CD4-positive, CD25-positive, alpha-beta regulatory T cell (primary cell): ENCODE results near the gene UQCRQ. TPM values are rescaled to one million over a fixed set of nuclear protein-coding genes. Genes with fewer than 3 reads are reported as not detected.
A peak's percentile ranks its signal among the peaks of the same experiment; 100 is the strongest.
"Not testable (repeated sequence)": the region's sequence is repeated elsewhere in the genome, so short reads cannot be mapped to it uniquely, and the experiment has no call there.

Experiments
- ATAC-seq, 2 donors: fragments of 150-1000 bp; cut with Tn5 transposase; one replicate each; pipeline ENCODE4 v1.10.0; 2021; ENCODE audit warnings: low read depth in 2 of 2, moderate number of reproducible peaks in 2 of 2, moderate library complexity in 1 of 2
- DNase-seq, 3 donors: peaks; one replicate each; pipeline versions ENCODE4 v3.0.0 to v3.0.0-alpha.2; 2012 to 2022; ENCODE audit warnings: mixed read lengths in 1 of 3
- H3K27ac ChIP-seq: one replicate; pipeline ENCODE4 v1.7.0; 2013; ENCODE audit warnings: mild to moderate bottlenecking, low read length; ENCODE audit not compliant: insufficient read depth, poor library complexity, severe bottlenecking
- H3K27me3 ChIP-seq: one replicate; pipeline ENCODE4 v1.7.0; 2013; ENCODE audit warnings: low read length; ENCODE audit not compliant: control insufficient read depth, insufficient read depth
- H3K36me3 ChIP-seq: one replicate; pipeline ENCODE4 v1.7.0; 2013; ENCODE audit warnings: mild to moderate bottlenecking, low read length, moderate library complexity; ENCODE audit not compliant: control insufficient read depth, insufficient read depth
- H3K4me1 ChIP-seq: 2 replicates; pipeline ENCODE4 v1.7.0; 2013; ENCODE audit warnings: mild to moderate bottlenecking, low read length; ENCODE audit not compliant: insufficient read depth, control insufficient read depth, poor library complexity, severe bottlenecking
- H3K4me3 ChIP-seq: one replicate; pipeline ENCODE4 v1.7.0; 2013; ENCODE audit warnings: low read depth, mild to moderate bottlenecking, low read length, moderate library complexity
- H3K9me3 ChIP-seq, 2 experiments: 1 replicate in 1 of 2; 2 replicates in 1 of 2; pipeline ENCODE4 v1.7.0; 2013; ENCODE audit warnings: low read length in 2 of 2, mild to moderate bottlenecking in 1 of 2, moderate library complexity in 1 of 2; ENCODE audit not compliant: control insufficient read depth in 2 of 2
- H3K27ac Mint-ChIP-seq, 3 donors: one replicate each; pipeline ENCODE4 v1.8.0; 2020 to 2022; ENCODE audit warnings: mild to moderate bottlenecking in 3 of 3, mixed read lengths in 3 of 3, moderate library complexity in 2 of 3
- H3K27me3 Mint-ChIP-seq: one replicate; pipeline ENCODE4 v1.8.0; 2022; ENCODE audit warnings: mild to moderate bottlenecking, mixed read lengths
- H3K36me3 Mint-ChIP-seq: one replicate; pipeline ENCODE4 v1.8.0; 2020; ENCODE audit warnings: mixed read lengths
- H3K4me1 Mint-ChIP-seq, 4 donors: one replicate each; pipeline ENCODE4 v1.8.0; 2020 to 2022; ENCODE audit warnings: mixed read lengths in 4 of 4, mild to moderate bottlenecking in 1 of 4
- H3K4me3 Mint-ChIP-seq, 4 donors: one replicate each; pipeline ENCODE4 v1.8.0; 2020 to 2022; ENCODE audit warnings: mild to moderate bottlenecking in 4 of 4, mixed read lengths in 4 of 4, moderate library complexity in 3 of 4
- H3K9me3 Mint-ChIP-seq, 7 donors: one replicate each; pipeline ENCODE4 v1.8.0; 2020 to 2022; ENCODE audit warnings: mixed read lengths in 7 of 7, mild to moderate bottlenecking in 3 of 7, moderate library complexity in 2 of 7
- polyA plus RNA-seq, 4 donors: library from polyadenylated mRNA; unstranded; fragments of 300-500 nt; fragmentation: Illumina TruSeq; gene quantifications; one replicate each; pipeline ENCODE4 v1.2.3, GENCODE V29; 2021
- total RNA-seq: library from RNA; stranded (reverse); gene quantifications from one replicate; pipeline ENCODE4 v1.2.3, GENCODE V29; 2022

The UQCRQ gene
- total and polyA plus RNA-seq, 5 donors from 2014 or later: 88.5 to 604 (median 562) TPM

DNA sequence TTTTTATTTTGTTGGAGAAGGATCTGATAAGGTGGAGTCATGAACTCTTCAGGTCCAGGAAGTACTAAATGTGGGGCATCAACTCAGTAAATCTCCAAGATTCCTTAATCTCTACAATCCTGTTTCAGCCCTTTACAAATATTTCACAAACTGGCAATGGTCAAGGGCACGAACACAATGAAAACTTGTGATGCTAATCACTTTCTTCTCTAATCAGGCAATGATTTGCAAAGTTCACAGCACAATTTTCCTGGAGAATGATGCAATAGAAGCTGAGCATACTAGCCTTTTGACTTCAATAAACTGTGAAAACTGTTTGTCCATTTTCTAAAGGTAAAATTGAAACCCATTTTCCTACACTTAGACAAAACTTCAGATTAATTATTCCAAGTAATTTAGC lies 17.1 kb upstream of the UQCRQ start:
- H3K36me3 ChIP-seq: no peaks in the 10 kb centered on the region
- peaks cover 2% of the 10 kb centered on the region for H3K27me3 ChIP-seq
- H3K4me3 ChIP-seq: no peak overlapping the region
- H3K9me3 ChIP-seq: no peaks in the 10 kb centered on the region
- no peak for ATAC-seq
- Mint-ChIP-seq H3K9me3 (peaks cover 0 to 3% (median 0%) of the 10 kb centered on the region in 7 donors), H3K27me3 (peaks cover 22% of the 10 kb centered on the region), H3K27ac (no peak overlapping the region), H3K36me3 (no peaks in the 10 kb centered on the region), H3K4me3 (no peak overlapping the region), H3K4me1 (no peaks in the 10 kb centered on the region)
- no peak for DNase-seq
- H3K4me1 ChIP-seq: no peaks in the 10 kb centered on the region
- H3K27ac ChIP-seq: no peak overlapping the region

- no peak overlapping the region for H3K27ac Mint-ChIP-seq
- H3K27me3 Mint-ChIP-seq: peaks cover 24% of the 10 kb centered on the region
- no peaks in the 10 kb centered on the region for H3K4me1 Mint-ChIP-seq
- H3K9me3 Mint-ChIP-seq: peaks cover 0 to 3% (median 0%) of the 10 kb centered on the region in 7 donors
- DNase-seq (no peak), ATAC-seq (no peak)
- peaks cover 2% of the 10 kb centered on the region for H3K27me3 ChIP-seq
- no peak overlapping the region for H3K27ac ChIP-seq
- no peaks in the 10 kb centered on the region for H3K36me3 Mint-ChIP-seq
- H3K36me3 ChIP-seq: no peaks in the 10 kb centered on the region
- no peaks in the 10 kb centered on the region for H3K4me1 ChIP-seq
- no peak overlapping the region for H3K4me3 ChIP-seq
- H3K9me3 ChIP-seq: no peaks in the 10 kb centered on the region
- peak overlapping the region in 1 of 4 donors; percentile 53 for H3K4me3 Mint-ChIP-seq
Measured at GRCh38 chr5:132850066-132850465, 16.4 kb upstream of the UQCRQ start.

GRCh38 chr5:132853323-132853722 lies 13.1 kb upstream of the UQCRQ start:
- H3K4me1 Mint-ChIP-seq: no peaks in the 10 kb centered on the region
- Histone ChIP-seq H3K4me3 (no peak overlapping the region), H3K36me3 (no peaks in the 10 kb centered on the region), H3K27me3 (peaks cover 2% of the 10 kb centered on the region), H3K27ac (no peak overlapping the region), H3K9me3 (no peaks in the 10 kb centered on the region), H3K4me1 (no peaks in the 10 kb centered on the region)
- peaks cover 0 to 1% (median 0%) of the 10 kb centered on the region in 7 donors for H3K9me3 Mint-ChIP-seq
- no peak overlapping the region for H3K4me3 Mint-ChIP-seq
- ATAC-seq (no peak), DNase-seq (no peak)
- no peak overlapping the region for H3K27ac Mint-ChIP-seq
- H3K36me3 Mint-ChIP-seq: no peaks in the 10 kb centered on the region
- H3K27me3 Mint-ChIP-seq: peaks cover 22% of the 10 kb centered on the region

DNA sequence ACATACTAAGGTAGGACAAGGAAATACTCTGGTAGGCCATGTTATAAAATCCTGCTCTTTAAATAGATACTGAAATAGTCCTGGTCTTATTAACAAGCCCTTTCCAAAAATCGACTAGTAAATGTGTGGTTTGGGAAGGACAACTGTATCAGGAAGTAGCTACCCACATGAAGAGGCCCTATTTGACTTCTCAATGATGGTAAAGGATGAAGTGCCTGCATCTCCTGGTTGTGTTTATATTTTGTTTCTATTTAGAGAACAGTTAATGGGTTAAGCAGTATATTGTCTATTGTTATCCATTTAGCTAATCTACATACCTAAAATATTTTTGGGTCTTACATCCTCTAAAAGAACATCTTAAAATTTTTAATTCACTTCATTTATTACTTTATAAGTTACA lies 12.7 kb upstream of the UQCRQ start:
- Histone ChIP-seq H3K36me3 (no peaks in the 10 kb centered on the region), H3K4me1 (no peaks in the 10 kb centered on the region), H3K27ac (no peak overlapping the region), H3K27me3 (peaks cover 2% of the 10 kb centered on the region), H3K9me3 (no peaks in the 10 kb centered on the region), H3K4me3 (no peak overlapping the region)
- no peak for ATAC-seq
- Mint-ChIP-seq H3K36me3 (no peaks in the 10 kb centered on the region), H3K27ac (no peak overlapping the region), H3K4me1 (no peaks in the 10 kb centered on the region), H3K9me3 (peaks cover 0 to 1% (median 0%) of the 10 kb centered on the region in 7 donors), H3K4me3 (no peak overlapping the region), H3K27me3 (peaks cover 21% of the 10 kb centered on the region)
- DNase-seq: no peak

DNA sequence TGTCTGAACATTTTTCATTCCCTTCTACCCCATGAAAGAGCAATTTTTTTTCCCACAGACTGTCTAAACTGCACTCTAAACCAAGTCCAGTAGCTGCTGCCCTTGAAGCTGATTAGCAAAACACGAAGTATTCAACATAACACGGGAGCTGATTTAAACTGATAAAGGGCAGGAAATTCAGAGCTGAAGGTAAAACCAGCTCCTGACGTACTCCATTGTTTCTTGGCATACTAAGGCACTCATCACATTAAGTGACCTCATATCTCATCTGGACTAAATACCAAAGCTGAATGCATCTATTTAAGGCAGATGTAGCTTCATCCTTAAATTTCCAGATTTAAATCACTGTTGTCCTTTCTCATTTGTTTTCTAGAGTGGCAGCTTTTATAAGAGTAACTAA lies 12.1 kb upstream of the UQCRQ start:
- H3K27me3 Mint-ChIP-seq: peaks cover 21% of the 10 kb centered on the region
- no peak for ATAC-seq
- H3K4me1 Mint-ChIP-seq: no peaks in the 10 kb centered on the region

DNA sequence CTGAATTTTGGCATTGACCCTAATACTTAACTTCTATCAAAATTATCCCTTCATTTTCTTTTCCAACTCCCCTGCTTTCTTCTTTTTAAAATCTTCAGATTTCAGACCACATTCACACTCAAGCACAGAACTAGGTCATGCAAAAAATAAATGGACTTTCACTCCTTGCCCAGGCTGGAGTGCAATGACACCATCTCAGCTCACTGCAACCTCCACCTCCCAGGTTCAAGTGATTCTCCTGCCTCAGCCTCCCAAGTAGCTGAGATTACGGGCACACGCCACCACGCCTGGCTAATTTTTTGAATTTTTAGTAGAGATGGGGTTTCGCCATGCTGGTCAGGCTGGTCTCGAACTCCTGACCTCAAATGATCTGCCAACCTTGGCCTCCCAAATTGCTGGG lies 11.4 kb upstream of the UQCRQ start:
- not testable (repeated sequence) for H3K36me3 Mint-ChIP-seq, H3K4me1 Mint-ChIP-seq, H3K27ac ChIP-seq, H3K9me3 ChIP-seq, H3K4me3 Mint-ChIP-seq, H3K36me3 ChIP-seq, H3K27ac Mint-ChIP-seq, H3K27me3 ChIP-seq, ATAC-seq, DNase-seq, H3K9me3 Mint-ChIP-seq, H3K4me1 ChIP-seq, H3K4me3 ChIP-seq
- peaks cover 21% of the 10 kb centered on the region for H3K27me3 Mint-ChIP-seq

More for the DNA sequence above, 12.1 kb upstream of the UQCRQ start:
- Mint-ChIP-seq H3K36me3 (no peaks in the 10 kb centered on the region), H3K4me3 (no peak overlapping the region), H3K27ac (no peak overlapping the region), H3K9me3 (peaks cover 0 to 1% (median 0%) of the 10 kb centered on the region in 7 donors)
- Histone ChIP-seq H3K4me3 (no peak overlapping the region), H3K27me3 (peaks cover 2% of the 10 kb centered on the region), H3K36me3 (no peaks in the 10 kb centered on the region), H3K9me3 (no peaks in the 10 kb centered on the region), H3K27ac (no peak overlapping the region), H3K4me1 (no peaks in the 10 kb centered on the region)
- DNase-seq: no peak

DNA sequence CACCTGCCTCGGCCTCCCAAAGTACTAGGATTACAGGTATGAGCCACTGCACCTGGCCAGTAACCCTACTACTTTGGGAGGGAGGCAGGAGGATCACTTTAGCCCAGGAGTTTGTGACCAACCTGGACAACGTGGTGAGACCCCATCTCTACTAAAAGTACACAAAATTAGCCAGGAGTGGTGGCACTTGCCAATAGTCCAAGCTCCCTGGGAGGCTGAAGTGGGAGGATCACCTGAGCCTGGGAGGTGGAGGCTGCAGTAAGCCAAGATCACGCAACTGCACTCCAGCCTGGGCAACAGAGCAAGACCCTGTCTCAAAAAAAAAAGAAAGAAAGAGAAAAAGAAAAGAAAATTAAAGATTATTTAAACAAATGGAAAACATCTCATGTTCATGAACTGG lies 10.4 kb upstream of the UQCRQ start:
- no peak for ATAC-seq
- H3K4me3 ChIP-seq: no peak overlapping the region

GRCh38 chr5:132859889-132860437 lies 6.5 kb upstream of the UQCRQ start:
- H3K27me3 Mint-ChIP-seq: peaks cover 25% of the 10 kb centered on the region
- Histone ChIP-seq H3K27me3 (peaks cover 7% of the 10 kb centered on the region), H3K9me3 (no peaks in the 10 kb centered on the region), H3K4me1 (no peaks in the 10 kb centered on the region), H3K36me3 (no peaks in the 10 kb centered on the region), H3K4me3 (no peak overlapping the region), H3K27ac (no peak overlapping the region)
- H3K36me3 Mint-ChIP-seq: no peaks in the 10 kb centered on the region
- no peaks in the 10 kb centered on the region for H3K9me3 Mint-ChIP-seq
- peaks cover 0 to 4% (median 0%) of the 10 kb centered on the region in 4 donors for H3K4me1 Mint-ChIP-seq
- H3K27ac Mint-ChIP-seq: peak overlapping the region in 1 of 3 donors; percentile 48
- DNase-seq: no peak
- H3K4me3 Mint-ChIP-seq: no peak overlapping the region
- no peak for ATAC-seq

More for the DNA sequence above, 10.4 kb upstream of the UQCRQ start:
- peaks cover 4% of the 10 kb centered on the region for H3K27me3 ChIP-seq
- no peaks in the 10 kb centered on the region for H3K4me1 Mint-ChIP-seq
- no peak overlapping the region for H3K4me3 Mint-ChIP-seq
- peaks cover 23% of the 10 kb centered on the region for H3K27me3 Mint-ChIP-seq
- H3K36me3 Mint-ChIP-seq: no peaks in the 10 kb centered on the region
- no peaks in the 10 kb centered on the region for H3K9me3 ChIP-seq
- no peak overlapping the region for H3K27ac Mint-ChIP-seq
- H3K36me3 ChIP-seq: no peaks in the 10 kb centered on the region
- no peak for DNase-seq
- H3K27ac ChIP-seq: no peak overlapping the region
- peaks cover 0 to 1% (median 0%) of the 10 kb centered on the region in 7 donors for H3K9me3 Mint-ChIP-seq
- H3K4me1 ChIP-seq: no peaks in the 10 kb centered on the region
